Stimulated activated CD8-positive, alpha-beta memory T cell treated with anti-CD3 and anti-CD28 coated beads, Interleukin-12 subunit alpha, Interleukin-12 subunit beta, amount 100 ng/mL, for 1 hour (primary cell): ENCODE data around the gene RLN1.
"Not testable (repeated sequence)": the region's sequence is repeated elsewhere in the genome, so short reads cannot be mapped to it uniquely, and the experiment has no call there.

Experiments used
- DNase-seq: peaks from one replicate; pipeline ENCODE4 v3.0.0-alpha.2; 2020; ENCODE audit warnings: low read depth

The RLN1 gene, protein sequence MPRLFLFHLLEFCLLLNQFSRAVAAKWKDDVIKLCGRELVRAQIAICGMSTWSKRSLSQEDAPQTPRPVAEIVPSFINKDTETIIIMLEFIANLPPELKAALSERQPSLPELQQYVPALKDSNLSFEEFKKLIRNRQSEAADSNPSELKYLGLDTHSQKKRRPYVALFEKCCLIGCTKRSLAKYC

DNA sequence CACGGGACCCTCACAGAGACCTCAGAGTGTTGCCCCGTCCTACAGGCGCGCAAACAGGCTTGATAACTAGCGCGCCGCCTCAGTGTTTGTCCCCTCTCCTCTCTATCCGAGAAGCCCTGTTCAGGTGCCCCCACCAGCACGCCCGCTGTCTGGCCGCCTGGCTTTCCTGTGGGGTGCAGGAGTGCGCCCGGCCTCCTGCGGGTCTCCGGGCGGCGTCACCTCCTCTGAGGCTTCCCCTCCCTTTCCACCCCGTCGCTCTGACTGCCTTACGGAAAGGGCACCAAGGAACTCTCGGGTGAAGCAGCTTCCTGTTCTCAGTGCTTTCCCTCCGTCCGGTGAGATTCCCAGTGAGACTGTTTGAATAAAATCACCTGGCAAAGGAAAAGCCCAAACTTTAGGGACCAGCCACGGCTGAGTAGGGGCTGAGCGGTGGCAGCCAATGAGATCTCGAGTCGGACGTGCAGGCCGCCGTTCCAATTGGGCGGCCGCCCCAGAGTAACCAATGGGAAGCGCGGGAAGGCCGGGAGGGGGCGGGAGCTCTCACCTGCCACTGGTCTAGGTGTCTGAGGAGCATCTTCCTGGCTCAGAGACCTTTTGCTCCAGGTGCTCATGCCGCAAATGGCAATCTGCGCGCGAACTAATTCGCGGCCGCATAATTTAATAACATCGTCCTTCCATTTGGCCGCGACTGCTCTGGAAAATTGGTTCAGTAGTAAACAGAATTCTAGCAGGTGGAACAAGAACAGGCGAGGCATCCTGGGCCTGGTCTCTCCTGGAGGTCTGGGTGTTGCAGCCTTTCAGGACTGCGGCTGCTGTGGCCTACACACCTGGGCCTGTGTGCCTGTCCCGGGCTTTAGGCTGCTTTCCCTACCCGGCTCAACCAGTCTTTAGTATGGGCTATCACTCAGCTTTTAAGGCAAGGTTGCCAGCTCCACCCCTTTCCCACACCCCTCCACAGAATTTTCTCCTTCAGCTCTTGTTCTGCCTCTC lies at the start of gene RLN1:
TSS of gene RLN1 (minus strand) at position 885 of the 990 bp plus-strand sequence. CDS start at position 755, 130 bp downstream.
- DNase-seq = not testable (repeated sequence)

DNA sequence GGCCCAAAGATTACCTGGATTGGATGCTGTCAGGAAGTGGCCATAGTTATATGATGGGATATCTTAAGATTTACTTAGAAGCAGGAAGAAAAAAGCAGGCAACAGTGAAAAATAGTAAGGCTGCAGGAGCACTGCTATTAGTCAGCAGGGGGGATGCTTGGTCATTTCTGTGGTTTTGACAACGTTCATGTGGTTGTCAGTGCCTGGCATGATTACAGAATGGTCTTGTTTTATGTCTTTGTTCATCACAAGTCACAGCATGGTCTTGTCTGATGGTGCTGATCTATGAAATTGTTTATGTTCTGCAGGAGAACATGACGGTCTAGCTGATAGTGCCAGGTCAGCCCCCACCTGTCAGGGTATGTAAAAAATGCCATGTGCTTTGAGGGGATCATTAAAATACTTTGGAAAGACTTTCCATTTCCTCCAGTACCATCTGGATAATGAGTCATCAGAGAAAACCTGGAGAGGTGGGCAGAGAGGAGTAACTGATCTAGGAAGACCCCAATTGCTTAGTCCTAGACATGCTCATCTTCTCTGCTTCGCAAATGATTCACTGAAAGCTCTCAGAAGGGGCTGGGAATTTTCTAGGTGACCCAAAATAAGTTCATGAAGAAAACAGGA lies 49.5 kb upstream of the RLN1 start:
- DNase-seq = no peak

DNA sequence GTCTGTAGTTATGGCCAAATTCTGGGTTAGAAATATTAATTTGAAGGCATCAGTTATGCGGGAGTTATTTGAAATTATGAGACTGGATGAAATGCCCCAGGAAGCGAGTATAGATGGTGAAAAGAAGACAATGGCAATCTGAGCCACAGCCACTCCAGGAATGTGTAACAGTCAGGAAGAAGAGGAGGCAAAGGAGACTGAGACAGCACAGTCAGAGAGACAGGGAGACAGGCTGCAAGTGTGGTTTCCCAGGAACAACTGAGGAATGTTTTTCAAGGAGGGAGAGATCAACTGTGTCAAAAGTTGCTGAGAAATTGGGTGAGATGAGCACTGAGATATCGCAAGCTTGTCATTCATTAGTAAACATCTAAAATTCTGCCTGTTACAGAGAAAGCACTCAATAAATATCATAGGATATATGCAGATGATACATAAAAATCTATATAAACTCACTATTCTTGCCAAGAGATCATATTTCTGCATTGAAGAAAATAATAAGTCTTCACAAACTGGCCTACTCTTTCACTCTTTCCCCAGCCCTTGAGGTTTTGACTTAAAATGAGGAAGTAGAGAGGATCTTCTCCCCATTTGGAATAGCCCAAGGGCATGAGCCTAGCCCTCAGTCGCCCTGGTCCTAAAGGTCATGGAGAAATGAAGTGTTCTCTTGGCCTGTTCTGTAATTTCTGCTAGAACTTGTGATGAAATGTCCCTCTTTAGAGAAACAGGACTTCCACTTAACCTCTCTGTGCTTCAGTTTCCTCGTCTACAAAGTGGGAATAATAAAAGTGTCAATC lies 48.5 kb upstream of the RLN1 start:
- no peak for DNase-seq

DNA sequence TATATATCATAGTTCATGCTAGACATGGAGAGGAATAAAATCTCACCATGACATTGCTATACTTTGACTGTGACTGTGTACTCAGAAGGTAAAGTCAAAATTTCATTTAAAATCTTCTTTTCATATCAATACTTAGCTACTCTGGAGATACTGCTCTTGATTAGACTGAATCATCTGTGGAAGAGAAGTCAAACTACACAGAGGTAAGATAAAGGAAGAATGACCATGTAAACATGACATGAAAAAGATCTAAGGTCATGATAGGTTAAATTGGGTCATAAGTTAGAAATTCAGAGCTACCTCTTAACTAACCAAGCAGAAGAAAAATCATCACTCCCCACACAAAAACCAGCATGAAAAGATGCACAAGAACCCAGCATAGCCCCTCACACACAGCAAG lies 44.8 kb upstream of the RLN1 start:
- DNase-seq = no peak

DNA sequence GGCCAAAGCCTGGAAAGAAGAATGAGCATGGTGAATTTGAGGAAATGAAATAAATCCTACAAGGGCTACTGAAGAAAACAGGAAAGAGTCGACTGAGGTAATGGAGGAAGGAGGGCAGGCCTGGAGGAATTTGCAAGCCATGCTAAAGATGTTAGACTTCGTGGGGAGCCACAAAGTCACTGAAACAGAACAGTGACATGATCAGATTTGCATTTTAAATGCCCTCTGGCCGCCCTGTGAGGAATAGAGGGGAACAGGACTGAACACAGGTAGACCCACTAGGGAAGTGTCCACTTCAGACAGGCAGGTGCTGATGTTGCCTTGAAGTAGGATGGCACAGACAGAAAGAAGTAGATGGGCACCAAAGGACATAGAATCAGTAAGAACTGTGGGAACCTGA lies 42.8 kb upstream of the RLN1 start:
- no peak for DNase-seq

- DNase-seq = no peak
Measured at GRCh38 chr9:5375790-5376477, 36.3 kb upstream of the RLN1 start.

- no peak for DNase-seq
Measured at GRCh38 chr9:5375091-5375490, 35.4 kb upstream of the RLN1 start.

- DNase-seq = no peak
Measured at GRCh38 chr9:5364294-5365024, 24.8 kb upstream of the RLN1 start.

GRCh38 chr9:5361326-5362010 lies 21.8 kb upstream of the RLN1 start:
- no peak for DNase-seq

DNA sequence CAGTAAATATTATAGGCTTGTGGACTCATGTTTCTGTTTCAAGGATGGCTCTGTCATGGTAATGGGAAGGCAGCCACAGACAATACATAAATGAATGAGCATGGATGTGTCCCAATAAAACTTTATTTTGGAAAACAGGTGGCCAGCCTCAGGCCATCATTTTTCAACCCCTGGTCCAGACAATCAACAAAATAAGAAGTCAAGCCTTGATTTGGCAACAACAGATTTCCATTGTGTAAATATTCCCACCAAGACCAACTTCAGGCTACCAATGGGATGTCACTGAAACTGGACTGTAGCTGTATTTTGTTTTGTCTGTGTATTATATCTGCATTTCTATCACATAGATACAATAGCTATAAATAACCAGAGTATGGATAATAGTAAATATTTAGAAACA lies 20.7 kb upstream of the RLN1 start:
- no peak for DNase-seq

GRCh38 chr9:5357431-5358105 lies 17.9 kb upstream of the RLN1 start:
- DNase-seq = no peak

DNA sequence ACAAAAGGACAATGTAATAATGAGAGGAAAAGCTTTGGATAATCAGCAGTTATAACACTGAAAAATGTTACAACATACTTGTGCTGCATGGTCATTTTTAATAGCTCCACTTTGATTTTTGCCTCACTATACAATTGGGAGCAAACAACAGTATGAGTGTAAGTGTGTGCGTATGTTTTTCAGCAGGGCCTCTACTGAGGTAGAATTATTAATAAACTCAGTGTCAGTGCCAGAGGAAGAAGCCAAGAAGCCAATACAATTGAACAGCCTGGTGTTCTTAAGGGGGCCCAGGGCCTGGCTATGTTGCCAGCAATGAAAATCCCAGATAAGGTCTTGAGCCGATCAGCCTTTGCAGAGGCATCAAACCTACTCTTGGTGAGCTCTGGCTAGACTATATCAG lies 16.1 kb upstream of the RLN1 start:
- DNase-seq = no peak

DNA sequence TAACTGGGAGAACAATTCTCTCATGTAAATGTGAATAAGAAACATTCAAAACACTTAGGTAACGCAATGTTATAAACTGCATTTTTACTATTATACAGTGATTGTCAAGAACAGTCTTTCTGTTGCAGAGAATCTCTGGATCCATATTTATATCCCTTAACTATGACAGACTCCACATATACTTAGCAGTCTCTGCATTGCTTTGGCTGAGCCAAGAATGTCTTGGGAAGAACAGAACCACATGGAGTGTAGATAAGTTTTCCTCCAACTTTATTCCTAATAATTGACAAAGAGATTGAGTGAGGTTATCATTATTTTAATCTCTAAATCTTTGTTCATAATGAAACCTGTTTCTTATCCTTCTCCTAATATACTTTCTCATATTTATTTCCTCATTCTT lies 15.6 kb upstream of the RLN1 start:
- no peak for DNase-seq

DNA sequence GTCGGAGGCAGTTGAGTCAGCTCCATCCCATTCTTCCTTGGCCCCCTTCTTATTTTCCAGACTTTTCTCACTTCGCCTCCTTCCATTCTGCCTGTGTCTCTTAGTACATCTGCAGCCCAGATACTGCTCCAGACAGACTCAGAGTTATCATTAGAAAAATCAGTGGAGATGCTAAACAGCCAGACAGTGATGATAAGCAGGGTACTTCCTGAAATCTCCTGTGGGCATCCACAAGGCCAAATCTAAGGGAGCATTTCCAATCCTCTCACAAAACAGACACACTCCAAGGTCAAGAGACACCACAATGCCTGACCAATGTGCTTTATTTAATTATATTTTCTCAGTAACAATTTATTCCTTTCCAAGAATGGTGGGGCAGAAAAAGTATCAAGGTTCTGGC lies 14.5 kb upstream of the RLN1 start:
- no peak for DNase-seq

- DNase-seq = no peak
Measured at GRCh38 chr9:5352637-5353248, 13.1 kb upstream of the RLN1 start.

- DNase-seq = no peak
Measured at GRCh38 chr9:5336688-5337087, 3.0 kb downstream of the RLN1 start.

- DNase-seq = not testable (repeated sequence)
Measured at GRCh38 chr9:5331276-5331675, 8.4 kb downstream of the RLN1 start.

DNA sequence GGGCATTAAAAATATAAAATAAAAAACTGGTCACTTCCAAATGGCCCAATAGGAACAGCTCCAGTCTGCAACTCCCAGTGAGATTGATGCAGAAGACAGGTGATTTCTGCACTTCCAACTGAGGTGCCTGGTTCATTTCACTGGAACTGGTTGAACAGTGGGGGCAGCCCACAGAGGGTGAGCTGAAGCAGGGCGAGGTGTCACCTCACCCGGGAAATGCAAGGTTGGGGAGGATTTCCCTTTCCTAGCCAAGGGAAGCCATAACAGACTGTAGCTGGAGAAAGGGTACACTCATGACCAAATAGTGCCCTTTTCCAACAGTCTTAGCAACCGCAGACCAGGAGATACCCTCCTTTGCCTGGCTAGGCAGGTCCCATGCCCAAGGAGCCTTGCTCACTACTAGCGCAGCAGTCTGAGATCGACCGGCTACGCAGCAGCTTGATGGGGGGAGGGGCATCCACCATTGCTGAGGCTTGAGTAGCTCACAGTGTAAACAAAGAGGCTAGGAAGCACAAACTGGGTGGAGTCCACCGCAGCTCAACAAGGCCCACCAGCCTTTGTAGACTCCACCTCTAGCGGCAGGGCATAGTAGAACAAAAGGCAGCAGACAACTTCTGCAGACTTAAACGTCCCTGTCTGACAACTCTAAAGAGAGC lies 12.7 kb downstream of the RLN1 start:
- no peak for DNase-seq

GRCh38 chr9:5326187-5326586 lies 13.5 kb downstream of the RLN1 start:
- DNase-seq = no peak
